HepG2 (cell line): ENCODE measurements around the gene FAF2.

Experiments
- CBX5 ChIP-seq: sonication (generic); formaldehyde crosslinking; IDR thresholded peaks from 2 replicates; pipeline ENCODE4 v1.4.0; 2020; ENCODE audit warnings: missing genetic modification reagents, borderline replicate concordance
- EZH2 ChIP-seq: conservative IDR thresholded peaks from 2 replicates; pipeline ENCODE4 v1.6.1; 2012; ENCODE audit warnings: mild to moderate bottlenecking, low read depth, low read length, moderate library complexity
- JUND ChIP-seq: sonication (generic); formaldehyde crosslinking; IDR thresholded peaks from 2 replicates; pipeline ENCODE4 v1.8.0; 2022; ENCODE audit warnings: mild to moderate bottlenecking, missing genetic modification reagents
- POLR2A ChIP-seq, 2 experiments: IDR thresholded peaks; 2 replicates each; pipeline ENCODE4 v1.6.1; 2011; ENCODE audit warnings: low read depth in 2 of 2, low read length in 2 of 2, mild to moderate bottlenecking in 1 of 2, moderate library complexity in 1 of 2; ENCODE audit not compliant: insufficient read depth in 1 of 2
- POLR2AphosphoS5 ChIP-seq: IDR thresholded peaks from 2 replicates; pipeline ENCODE4 v1.6.1; 2012; ENCODE audit warnings: low read depth, low read length
- SNAPC4 ChIP-seq: sonication (generic); formaldehyde crosslinking; IDR thresholded peaks from 2 replicates; pipeline ENCODE4 v1.4.0; 2020; ENCODE audit warnings: mild to moderate bottlenecking, missing genetic modification reagents

- TF ChIP-seq SNAPC4 (CRISPR knock-in tag) (no peak), CBX5 (CRISPR knock-in tag) (peak; percentile 52; the same call in 1 of the 2 replicates), EZH2 (no peak), POLR2A (IDR thresholded peaks at IDR 0.05; ENCODE audit: insufficient read depth in 1 of 2, low read depth in 2 of 2, low read length in 2 of 2) (peak in 1 of 2 experiments; percentile 32; a peak in 1 of 4 replicates), POLR2AphosphoS5 (peak; percentile 23; the same call in 1 of the 2 replicates), JUND (CRISPR knock-in tag) (0 out of 2 replicates have a peak, but pooled peaks have one; percentile 73)
Measured at GRCh38 chr5:176415952-176416924, 31.9 kb upstream of the FAF2 start, which contains the start of gene CLTB.
